Peyer's patch (tissue), 4 donors: Measurements from ENCODE around the gene PALD1. TPM values are rescaled to one million over a fixed set of nuclear protein-coding genes. Genes with fewer than 3 reads are reported as not detected.
A peak's percentile ranks its signal among the peaks of the same experiment; 100 is the strongest.

ENCODE experiments used
- DNase-seq, 3 donors: peaks; one replicate each; pipeline ENCODE4 v3.0.0-alpha.2; 2017 to 2019
- H3K27ac ChIP-seq, 4 donors: fragments of 200-600 bp; sonication (generic); one replicate each; pipeline ENCODE4 v1.5.1; 2016 to 2019
- H3K27me3 ChIP-seq, 2 donors: fragments of 200-600 bp; sonication (generic); one replicate each; pipeline ENCODE4 v1.5.1; 2019
- H3K36me3 ChIP-seq, 3 donors: fragments of 200-600 bp; sonication (generic); one replicate each; pipeline ENCODE4 v1.5.1; 2016 to 2019
- H3K4me1 ChIP-seq, 4 donors: fragments of 200-600 bp; sonication (generic); one replicate each; pipeline ENCODE4 v1.5.1; 2016 to 2019
- H3K4me3 ChIP-seq, 4 donors: fragments of 200-600 bp; sonication (generic); 1 replicate in 3 of 4; 2 replicates in 1 of 4; pipeline ENCODE4 v1.5.1; 2016 to 2019; ENCODE audit warnings: mild to moderate bottlenecking in 1 of 4
- H3K9me3 ChIP-seq, 4 donors: fragments of 200-600 bp; sonication (generic); one replicate each; pipeline ENCODE4 v1.5.1; 2016 to 2019; ENCODE audit warnings: mild to moderate bottlenecking in 1 of 4
- POLR2A ChIP-seq, 2 donors: fragments of 450-650 bp; IDR thresholded peaks; one replicate each; pipeline ENCODE4 v1.5.1; 2017; ENCODE audit warnings: antibody characterized with exemption in 2 of 2, mild to moderate bottlenecking in 2 of 2, moderate library complexity in 2 of 2
- total RNA-seq, 4 donors: library from RNA; depleted of rRNA; stranded (reverse); fragments of >200 nt; gene quantifications; one replicate each; pipeline ENCODE4 v1.1.0, GENCODE V29; 2016
- TF ChIP-seq, protein P1 (sequence below), 6 experiments: fragments of 450-650 bp in 4 of 6; fragments of 200-600 bp in 2 of 6; sonication (generic) in 1 of 6; IDR thresholded peaks; one replicate each; pipeline ENCODE4 v1.5.1; 2017 to 2019; ENCODE audit warnings: antibody characterized with exemption in 6 of 6, mild to moderate bottlenecking in 3 of 6, moderate library complexity in 1 of 6

PALD1 gene
- total RNA-seq, 4 donors from 2014 or later: 1.2 to 15.7 (median 3.6) TPM

DNA sequence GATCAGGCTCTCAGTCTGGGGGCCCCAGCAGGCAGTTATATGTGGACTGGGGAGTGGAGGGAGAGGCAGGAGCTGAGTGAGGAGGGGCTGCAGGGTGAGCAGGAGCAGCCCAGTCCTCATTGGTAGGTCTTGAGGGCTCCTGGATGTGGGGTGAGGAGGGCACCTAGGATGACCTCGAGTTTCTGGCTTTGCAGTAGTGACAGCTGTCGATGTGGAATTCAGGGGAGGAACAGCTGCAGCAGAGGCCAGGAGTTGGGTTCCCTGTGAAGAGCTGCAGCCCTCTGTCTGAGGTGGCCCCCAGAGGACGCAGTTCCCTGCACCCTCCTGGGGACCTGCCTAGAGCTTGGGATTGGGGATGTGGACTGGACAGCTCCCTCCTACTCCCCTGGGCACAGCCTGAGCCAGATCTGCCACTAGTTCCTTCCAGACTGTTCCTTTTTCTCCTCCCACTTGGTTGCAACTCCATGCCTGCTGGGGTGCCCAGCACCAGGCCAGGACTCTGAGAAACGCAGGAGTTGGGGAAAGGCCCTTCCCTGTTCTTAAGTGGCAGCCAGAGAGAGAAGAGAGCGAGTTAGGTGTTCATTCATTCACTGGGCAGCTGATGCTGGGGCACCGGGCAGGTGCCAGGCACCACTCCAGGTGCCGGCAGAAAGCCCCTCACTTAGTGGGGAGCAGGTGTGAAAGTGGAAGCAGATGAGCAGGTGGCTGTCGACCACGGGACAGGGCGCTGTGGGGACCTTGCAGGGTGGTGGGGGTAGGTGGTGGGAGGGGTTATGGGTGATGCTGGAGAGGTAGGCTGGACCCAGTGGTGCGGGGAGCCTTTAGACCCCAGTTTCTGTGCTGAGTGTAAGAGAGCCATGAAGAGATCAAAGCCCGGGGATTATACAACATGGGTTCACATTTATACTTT lies 66.1 kb downstream of the PALD1 start:
- Histone ChIP-seq H3K9me3 (no peaks in the 10 kb centered on the region), H3K36me3 (no peaks in the 10 kb centered on the region), H3K4me1 (no peaks in the 10 kb centered on the region), H3K4me3 (no peak overlapping the region), H3K27me3 (no peaks in the 10 kb centered on the region), H3K27ac (no peak overlapping the region)
- DNase-seq: no peak
- TF ChIP-seq POLR2A (IDR thresholded peaks at IDR 0.05): no peak
- TF ChIP-seq, protein P1, sequence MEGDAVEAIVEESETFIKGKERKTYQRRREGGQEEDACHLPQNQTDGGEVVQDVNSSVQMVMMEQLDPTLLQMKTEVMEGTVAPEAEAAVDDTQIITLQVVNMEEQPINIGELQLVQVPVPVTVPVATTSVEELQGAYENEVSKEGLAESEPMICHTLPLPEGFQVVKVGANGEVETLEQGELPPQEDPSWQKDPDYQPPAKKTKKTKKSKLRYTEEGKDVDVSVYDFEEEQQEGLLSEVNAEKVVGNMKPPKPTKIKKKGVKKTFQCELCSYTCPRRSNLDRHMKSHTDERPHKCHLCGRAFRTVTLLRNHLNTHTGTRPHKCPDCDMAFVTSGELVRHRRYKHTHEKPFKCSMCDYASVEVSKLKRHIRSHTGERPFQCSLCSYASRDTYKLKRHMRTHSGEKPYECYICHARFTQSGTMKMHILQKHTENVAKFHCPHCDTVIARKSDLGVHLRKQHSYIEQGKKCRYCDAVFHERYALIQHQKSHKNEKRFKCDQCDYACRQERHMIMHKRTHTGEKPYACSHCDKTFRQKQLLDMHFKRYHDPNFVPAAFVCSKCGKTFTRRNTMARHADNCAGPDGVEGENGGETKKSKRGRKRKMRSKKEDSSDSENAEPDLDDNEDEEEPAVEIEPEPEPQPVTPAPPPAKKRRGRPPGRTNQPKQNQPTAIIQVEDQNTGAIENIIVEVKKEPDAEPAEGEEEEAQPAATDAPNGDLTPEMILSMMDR (IDR thresholded peaks at IDR 0.05): no peak

DNA sequence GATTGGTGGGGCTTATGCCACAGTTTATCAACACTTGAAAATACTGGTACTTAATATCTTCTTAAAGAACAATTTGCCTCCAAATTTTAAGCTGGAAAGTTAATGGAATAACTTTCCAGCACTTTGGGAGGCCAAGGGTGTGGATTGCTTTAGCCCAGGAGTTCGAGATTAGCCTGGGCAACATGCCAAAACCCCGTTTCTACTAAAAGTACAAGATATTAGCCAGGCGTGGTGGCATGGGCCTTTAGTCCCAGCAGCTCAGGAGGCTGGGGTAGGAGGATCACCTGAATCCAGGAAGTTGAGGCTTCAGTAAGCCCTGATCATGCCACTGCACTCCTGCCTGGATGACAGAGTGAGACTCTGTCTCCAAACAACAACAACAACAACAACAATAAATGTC lies 68.0 kb downstream of the PALD1 start:
- no peak for TF ChIP-seq POLR2A (IDR thresholded peaks at IDR 0.05)
- TF ChIP-seq, protein P1 (IDR thresholded peaks at IDR 0.05): no peak
- no peak overlapping the region for H3K4me3 ChIP-seq
- peaks cover 0 to 5% (median 0%) of the 10 kb centered on the region in 4 donors for H3K4me1 ChIP-seq
- no peaks in the 10 kb centered on the region for H3K9me3 ChIP-seq
- no peaks in the 10 kb centered on the region for H3K27me3 ChIP-seq
- H3K27ac ChIP-seq: no peak overlapping the region
- DNase-seq: no peak
- no peaks in the 10 kb centered on the region for H3K36me3 ChIP-seq

DNA sequence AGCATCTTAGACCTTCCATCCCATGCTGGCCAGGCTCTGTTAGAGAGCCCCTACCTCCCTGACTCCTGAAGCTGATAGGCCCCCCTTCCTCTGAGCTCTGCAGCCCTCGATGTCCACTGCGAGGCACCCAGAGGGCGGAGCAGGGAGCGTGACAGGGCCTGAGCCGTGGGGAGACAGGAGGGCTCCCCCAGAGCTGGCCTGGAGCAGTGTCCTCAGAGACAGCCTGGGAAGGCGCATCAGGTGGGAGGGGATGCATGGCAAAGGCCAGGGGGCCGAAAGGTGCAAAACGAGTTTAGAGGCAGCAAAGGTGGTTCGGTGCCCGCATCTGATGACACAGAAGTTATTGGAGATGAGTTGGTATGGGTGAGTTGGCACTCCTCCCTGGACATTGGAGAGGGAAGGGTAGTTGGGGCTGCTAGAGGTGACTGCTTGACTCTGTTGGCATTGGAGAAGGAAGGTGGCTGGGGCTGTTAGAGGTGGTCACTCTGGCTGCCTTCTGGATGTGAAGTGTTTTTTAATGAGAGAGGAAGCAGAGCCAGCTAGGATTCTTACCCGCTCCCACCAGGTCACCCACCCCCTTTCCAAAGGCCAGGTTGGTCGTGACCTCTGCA lies 70.9 kb downstream of the PALD1 start:
- H3K36me3 ChIP-seq: no peaks in the 10 kb centered on the region
- no peak for TF ChIP-seq POLR2A (IDR thresholded peaks at IDR 0.05)
- TF ChIP-seq, protein P1 (IDR thresholded peaks at IDR 0.05): no peak
- no peaks in the 10 kb centered on the region for H3K9me3 ChIP-seq
- no peaks in the 10 kb centered on the region for H3K27me3 ChIP-seq
- no peak for DNase-seq
- H3K4me3 ChIP-seq: no peak overlapping the region
- H3K27ac ChIP-seq: no peak overlapping the region
- H3K4me1 ChIP-seq: peaks cover 0 to 8% (median 0%) of the 10 kb centered on the region in 4 donors

DNA sequence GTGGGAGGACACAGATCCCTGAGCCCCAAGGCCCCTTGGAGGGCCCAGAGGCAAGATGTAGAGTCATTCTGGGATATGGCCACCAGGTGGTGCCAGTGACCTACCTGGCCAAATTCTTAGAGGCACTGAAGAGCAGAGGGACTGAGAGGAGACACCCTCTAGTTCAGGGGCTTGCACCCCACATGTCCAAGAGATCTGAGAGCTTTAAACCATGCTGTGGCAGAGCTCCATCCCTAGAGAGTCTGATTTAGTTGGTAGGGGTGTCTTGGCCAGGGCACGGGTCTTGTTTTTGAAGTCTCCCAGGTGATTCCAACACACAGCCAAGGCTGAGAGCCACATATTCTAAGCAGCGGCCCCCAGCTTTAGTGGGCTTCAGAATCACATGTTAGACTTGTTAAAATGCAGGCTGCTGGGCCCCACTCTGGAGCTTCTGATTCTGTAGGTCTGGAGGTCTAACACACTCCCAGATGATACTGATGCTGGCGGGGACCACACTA lies 71.4 kb downstream of the PALD1 start:
- peak; percentile 65 to 89 (median 72) for DNase-seq

DNA sequence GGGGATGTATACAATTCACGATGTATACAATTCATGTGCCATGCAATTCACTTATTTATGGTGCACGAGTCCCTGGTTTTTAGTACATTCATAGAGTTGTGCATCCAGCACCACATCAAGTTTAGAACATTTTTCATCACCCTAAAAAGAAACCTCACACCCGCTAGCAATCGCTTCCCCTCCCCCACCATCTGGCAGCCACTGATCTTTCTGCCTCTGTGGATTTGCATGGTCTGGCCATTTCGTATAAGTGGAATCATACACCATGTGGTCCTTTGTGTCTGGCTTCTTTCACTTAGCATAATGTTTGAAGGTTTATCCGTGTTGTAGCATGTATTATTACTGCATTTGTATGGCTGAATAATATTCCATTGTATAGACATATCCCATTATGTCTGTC lies 71.9 kb downstream of the PALD1 start:
- no peaks in the 10 kb centered on the region for H3K27me3 ChIP-seq
- no peak for TF ChIP-seq POLR2A (IDR thresholded peaks at IDR 0.05)
- no peak overlapping the region for H3K4me3 ChIP-seq
- no peaks in the 10 kb centered on the region for H3K9me3 ChIP-seq
- H3K4me1 ChIP-seq: peaks cover 0 to 8% (median 0%) of the 10 kb centered on the region in 4 donors
- H3K36me3 ChIP-seq: no peaks in the 10 kb centered on the region
- DNase-seq: no peak
- H3K27ac ChIP-seq: no peak overlapping the region

More for the DNA sequence above, 71.4 kb downstream of the PALD1 start:
- TF ChIP-seq POLR2A (IDR thresholded peaks at IDR 0.05): no peak
- TF ChIP-seq, protein P1 (IDR thresholded peaks at IDR 0.05): peak; percentile 81 to 93 (median 86)
- no peak overlapping the region for H3K4me3 ChIP-seq
- H3K27me3 ChIP-seq: no peaks in the 10 kb centered on the region
- H3K36me3 ChIP-seq: no peaks in the 10 kb centered on the region
- H3K27ac ChIP-seq: no peak overlapping the region
- H3K4me1 ChIP-seq: peaks cover 0 to 8% (median 0%) of the 10 kb centered on the region in 4 donors
- H3K9me3 ChIP-seq: no peaks in the 10 kb centered on the region

DNA sequence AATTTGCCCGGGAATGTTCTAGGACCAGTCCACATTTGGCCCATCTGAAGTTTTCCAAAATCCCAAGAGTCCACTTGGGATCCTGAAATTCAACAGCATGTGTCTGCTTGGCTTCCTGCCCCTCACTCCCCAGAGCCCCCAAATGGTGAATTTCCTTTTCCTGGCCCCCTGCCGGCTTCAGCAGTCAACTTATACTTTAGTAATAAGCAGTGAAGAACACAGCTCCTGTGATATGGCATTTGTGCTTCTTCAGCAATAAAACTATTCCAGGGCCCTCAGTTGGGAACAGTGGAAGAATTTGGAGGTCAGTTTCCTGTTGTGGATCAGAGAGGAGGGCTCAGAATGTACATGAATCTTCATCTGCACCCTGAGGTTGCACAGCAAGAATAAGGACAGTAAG lies 72.9 kb downstream of the PALD1 start:
- H3K9me3 ChIP-seq: no peaks in the 10 kb centered on the region
- TF ChIP-seq, protein P1 (IDR thresholded peaks at IDR 0.05): no peak
- no peak for TF ChIP-seq POLR2A (IDR thresholded peaks at IDR 0.05)
- no peak for DNase-seq
- H3K27ac ChIP-seq: peak overlapping the region in 1 of 4 donors; percentile 44
- H3K36me3 ChIP-seq: no peaks in the 10 kb centered on the region
- no peaks in the 10 kb centered on the region for H3K27me3 ChIP-seq
- H3K4me1 ChIP-seq: peaks cover 0 to 8% (median 0%) of the 10 kb centered on the region in 4 donors
- H3K4me3 ChIP-seq: no peak overlapping the region
